IPS DF 6.9 (cell line): ENCODE measurements around the gene DNMT3L.
"Not testable (repeated sequence)": the region's sequence is repeated elsewhere in the genome, so short reads cannot be mapped to it uniquely, and the experiment has no call there.

Experiments
- DNase-seq: peaks from one replicate; pipeline ENCODE4 v3.0.0-alpha.2; 2013; ENCODE audit warnings: low read depth, low spot score
- H3K27ac ChIP-seq: one replicate; pipeline ENCODE4 v1.5.1; 2013; ENCODE audit warnings: low read length, control low read depth
- H3K27me3 ChIP-seq: 2 replicates; pipeline ENCODE4 v1.6.1; 2013; ENCODE audit warnings: mild to moderate bottlenecking, low read length; ENCODE audit not compliant: control insufficient read depth, insufficient read depth
- H3K36me3 ChIP-seq: 2 replicates; pipeline ENCODE4 v1.6.1; 2013; ENCODE audit warnings: low read length; ENCODE audit not compliant: control insufficient read depth, insufficient read depth
- H3K4me1 ChIP-seq: 2 replicates; pipeline ENCODE4 v1.6.1; 2013; ENCODE audit warnings: low read length; ENCODE audit not compliant: control insufficient read depth, insufficient read depth
- H3K4me3 ChIP-seq: 2 replicates; pipeline ENCODE4 v1.5.1; 2013; ENCODE audit warnings: mild to moderate bottlenecking, low read length
- H3K9me3 ChIP-seq: 2 replicates; pipeline ENCODE4 v1.6.1; 2013; ENCODE audit warnings: low read length, inconsistent platforms; ENCODE audit not compliant: control insufficient read depth, insufficient read depth
- WGBS: extraction: QIAGEN DNeasy Blood & Tissue Kit; methylation state at CpG from one replicate; pipeline ENCODE4 v1.1.7; 2013; ENCODE audit warnings: mixed read lengths, missing lambda C conversion rate; ENCODE audit not compliant: insufficient read length, insufficient coverage; 5-methylcytosine and 5-hydroxymethylcytosine counted together

DNMT3L gene

DNA sequence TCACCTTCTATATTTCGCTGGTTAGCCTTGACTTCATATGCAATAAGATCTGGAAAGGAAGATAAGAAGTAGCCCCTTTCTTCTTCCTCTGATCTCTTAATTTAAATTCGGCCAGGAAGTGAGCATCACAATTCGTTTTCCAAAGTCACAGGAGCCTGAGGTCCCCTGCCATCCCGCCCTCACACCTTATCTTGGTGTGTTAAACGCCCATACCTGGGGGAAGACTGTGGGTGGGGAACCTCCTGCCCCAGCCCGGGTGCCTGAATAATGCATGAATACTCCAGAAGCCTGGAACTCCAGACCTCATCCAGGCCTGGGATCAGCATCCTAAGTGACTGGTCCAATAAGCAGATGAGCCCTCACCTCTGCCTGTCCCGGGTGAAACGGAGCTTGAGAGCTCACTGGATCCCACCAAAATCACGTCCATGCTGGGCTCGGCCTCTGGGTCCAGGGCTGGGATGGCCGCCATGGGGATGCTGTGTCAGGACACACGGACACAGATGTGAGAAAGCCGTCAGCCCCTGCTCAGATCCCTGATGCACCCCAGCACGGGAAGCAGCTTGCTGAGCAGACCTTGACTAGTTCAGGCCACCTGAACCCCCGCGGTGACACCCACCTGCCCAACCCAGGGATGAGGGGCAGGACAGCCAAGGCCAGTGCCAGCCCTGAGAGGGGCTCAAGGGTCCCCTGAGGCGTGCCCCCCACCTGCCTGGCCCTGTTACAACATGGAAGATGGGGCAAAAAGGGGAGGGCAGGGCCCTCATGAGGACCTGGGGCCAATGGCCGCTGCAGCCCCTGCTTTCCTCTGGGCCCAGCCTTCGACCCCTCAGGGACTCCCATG lies 686 bp downstream of the DNMT3L start:
- DNase-seq: no peak
- no peak overlapping the region for H3K4me3 ChIP-seq
- no peak overlapping the region for H3K27ac ChIP-seq
- no peaks in the 10 kb centered on the region for H3K9me3 ChIP-seq
- no peaks in the 10 kb centered on the region for H3K27me3 ChIP-seq
- peaks cover 3% of the 10 kb centered on the region; the same call in 1 of the 2 replicates for H3K4me1 ChIP-seq
- no CpG with 5 or more reads among the region's 19 CpGs for WGBS
- H3K36me3 ChIP-seq: no peaks in the 10 kb centered on the region

GRCh38 chr21:44260066-44260465 lies 1.6 kb downstream of the DNMT3L start:
- Histone ChIP-seq H3K27me3 (no peaks in the 10 kb centered on the region), H3K4me1 (peaks cover 3% of the 10 kb centered on the region; the same call in 1 of the 2 replicates), H3K4me3 (no peak overlapping the region), H3K27ac (no peak overlapping the region), H3K36me3 (no peaks in the 10 kb centered on the region), H3K9me3 (no peaks in the 10 kb centered on the region)
- WGBS: no CpG with 5 or more reads among the region's 4 CpGs
- DNase-seq: no peak

GRCh38 chr21:44259082-44259705 lies 2.5 kb downstream of the DNMT3L start:
- H3K9me3 ChIP-seq: no peaks in the 10 kb centered on the region
- no peak overlapping the region for H3K4me3 ChIP-seq
- no peaks in the 10 kb centered on the region for H3K27me3 ChIP-seq
- no peak overlapping the region for H3K27ac ChIP-seq
- no CpG with 5 or more reads among the region's 22 CpGs for WGBS
- H3K36me3 ChIP-seq: no peaks in the 10 kb centered on the region
- no peak for DNase-seq
- peaks cover 3% of the 10 kb centered on the region; the same call in 1 of the 2 replicates for H3K4me1 ChIP-seq

GRCh38 chr21:44258056-44258725 lies 3.5 kb downstream of the DNMT3L start:
- WGBS: no CpG with 5 or more reads among the region's 34 CpGs
- no peak overlapping the region for H3K4me3 ChIP-seq
- H3K27ac ChIP-seq: no peak overlapping the region
- H3K4me1 ChIP-seq: peaks cover 3% of the 10 kb centered on the region; the same call in 1 of the 2 replicates
- no peaks in the 10 kb centered on the region for H3K36me3 ChIP-seq
- no peak for DNase-seq
- H3K27me3 ChIP-seq: no peaks in the 10 kb centered on the region
- H3K9me3 ChIP-seq: no peaks in the 10 kb centered on the region

- no peaks in the 10 kb centered on the region for H3K4me1 ChIP-seq
- no peaks in the 10 kb centered on the region for H3K27me3 ChIP-seq
- no CpG with 5 or more reads among the region's 11 CpGs for WGBS
- H3K9me3 ChIP-seq: no peaks in the 10 kb centered on the region
- H3K4me3 ChIP-seq: no peak overlapping the region
- DNase-seq: no peak
- H3K27ac ChIP-seq: no peak overlapping the region
- no peaks in the 10 kb centered on the region for H3K36me3 ChIP-seq
Observed at GRCh38 chr21:44255511-44255981, 6.2 kb downstream of the DNMT3L start.

GRCh38 chr21:44253832-44254710 lies 7.6 kb downstream of the DNMT3L start:
- no peak for DNase-seq
- H3K9me3 ChIP-seq: no peaks in the 10 kb centered on the region
- no peaks in the 10 kb centered on the region for H3K4me1 ChIP-seq
- WGBS: no CpG with 5 or more reads among the region's 29 CpGs
- H3K27ac ChIP-seq: no peak overlapping the region
- no peak overlapping the region for H3K4me3 ChIP-seq
- H3K36me3 ChIP-seq: no peaks in the 10 kb centered on the region
- no peaks in the 10 kb centered on the region for H3K27me3 ChIP-seq

DNA sequence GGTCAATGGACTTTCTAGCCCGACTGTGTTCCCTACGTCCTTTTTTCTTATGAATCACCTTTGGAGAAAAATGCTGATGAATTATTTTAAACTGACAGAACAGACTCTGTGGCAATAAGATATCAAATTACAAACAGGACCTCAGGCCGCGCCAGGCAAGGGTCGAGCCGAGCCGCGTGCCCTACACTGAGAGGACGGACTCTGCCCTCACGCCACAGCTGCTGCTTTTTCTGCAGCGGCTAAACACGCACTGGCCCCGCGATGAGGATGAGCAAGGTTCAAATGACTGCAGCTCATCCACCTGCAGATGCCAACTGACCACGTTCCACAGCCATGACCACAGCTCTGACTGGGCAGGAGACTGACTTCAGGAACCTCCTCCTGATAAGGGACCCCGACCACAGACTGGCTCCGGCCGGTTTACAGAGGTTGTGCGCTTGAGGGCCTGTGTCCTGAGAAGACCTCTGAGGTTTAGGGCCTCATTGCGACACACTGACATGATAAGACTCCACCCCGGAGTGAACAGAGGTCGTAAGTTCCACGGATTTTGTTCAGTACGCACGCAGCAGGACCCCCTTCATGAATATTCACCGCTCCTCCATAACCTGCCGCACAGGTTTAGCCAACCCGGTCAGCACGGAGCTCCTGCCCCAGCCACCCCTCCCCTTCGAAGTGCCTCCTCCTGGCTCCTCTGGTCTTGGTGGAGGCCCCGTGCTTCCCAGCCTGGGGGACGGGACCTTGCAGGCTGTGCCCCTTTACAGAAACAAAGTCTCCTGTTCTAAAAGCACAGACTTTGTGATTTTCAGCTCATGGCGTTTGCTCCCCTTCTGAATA lies 12.3 kb downstream of the DNMT3L start:
- H3K4me3 ChIP-seq, H3K9me3 ChIP-seq, H3K27ac ChIP-seq, H3K36me3 ChIP-seq, H3K4me1 ChIP-seq, H3K27me3 ChIP-seq, DNase-seq: not testable (repeated sequence)
- WGBS: no CpG with 5 or more reads among the region's 33 CpGs

DNA sequence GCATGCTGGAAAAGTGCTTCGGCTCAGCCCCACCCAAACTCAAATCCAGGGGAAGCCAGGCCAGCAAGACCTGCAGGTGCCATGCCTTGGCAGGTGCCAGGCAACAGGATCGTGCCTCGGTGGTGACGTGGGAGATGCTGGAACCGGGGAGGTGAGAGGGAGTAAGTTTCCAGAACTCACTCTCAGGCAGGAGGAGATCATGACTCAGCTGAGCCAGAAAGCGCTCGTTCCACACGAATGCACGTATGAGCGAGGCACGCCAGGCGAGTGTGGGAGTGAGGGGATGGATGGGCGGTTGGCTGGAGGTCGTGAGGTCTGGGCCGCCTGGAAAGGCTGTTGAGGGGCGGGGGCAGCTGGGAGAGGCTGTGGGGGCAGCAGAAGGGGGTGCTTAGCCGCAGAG lies 13.8 kb downstream of the DNMT3L start:
- H3K36me3 ChIP-seq: not testable (repeated sequence)

DNA sequence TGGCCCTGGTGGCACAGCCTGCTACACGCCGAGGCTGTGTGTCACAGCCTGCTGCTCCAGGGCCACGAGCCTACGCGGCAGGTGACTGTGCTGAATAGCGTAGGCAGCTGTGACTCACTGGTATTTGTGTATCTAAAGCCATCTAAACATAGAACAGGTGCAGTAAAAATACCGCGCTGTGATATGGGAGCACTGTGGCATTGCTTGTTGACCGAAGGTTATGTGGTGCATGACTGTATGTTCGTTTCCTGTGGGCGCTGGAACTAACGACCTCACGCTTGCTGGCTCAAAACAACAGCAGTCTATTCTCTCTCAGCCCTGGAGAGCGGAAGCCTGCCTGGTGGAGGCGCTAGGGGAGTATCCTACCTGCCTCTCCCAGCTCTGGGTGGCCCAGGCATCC lies 17.7 kb downstream of the DNMT3L start:
- H3K4me3 ChIP-seq, H3K27ac ChIP-seq, DNase-seq, H3K36me3 ChIP-seq, H3K9me3 ChIP-seq, H3K4me1 ChIP-seq, H3K27me3 ChIP-seq: not testable (repeated sequence)
- WGBS: no CpG with 5 or more reads among the region's 15 CpGs

More for the DNA sequence above, 13.8 kb downstream of the DNMT3L start:
- H3K4me3 ChIP-seq, H3K9me3 ChIP-seq, DNase-seq, H3K27ac ChIP-seq, H3K4me1 ChIP-seq, H3K27me3 ChIP-seq: not testable (repeated sequence)
- WGBS: no CpG with 5 or more reads among the region's 17 CpGs
